Measurements from ENCODE around the gene RILPL2.
A peak's percentile ranks its signal among the peaks of the same experiment; 100 is the strongest.
"Not testable (repeated sequence)": the region's sequence is repeated elsewhere in the genome, so short reads cannot be mapped to it uniquely, and the experiment has no call there.

The RILPL2 gene

DNA sequence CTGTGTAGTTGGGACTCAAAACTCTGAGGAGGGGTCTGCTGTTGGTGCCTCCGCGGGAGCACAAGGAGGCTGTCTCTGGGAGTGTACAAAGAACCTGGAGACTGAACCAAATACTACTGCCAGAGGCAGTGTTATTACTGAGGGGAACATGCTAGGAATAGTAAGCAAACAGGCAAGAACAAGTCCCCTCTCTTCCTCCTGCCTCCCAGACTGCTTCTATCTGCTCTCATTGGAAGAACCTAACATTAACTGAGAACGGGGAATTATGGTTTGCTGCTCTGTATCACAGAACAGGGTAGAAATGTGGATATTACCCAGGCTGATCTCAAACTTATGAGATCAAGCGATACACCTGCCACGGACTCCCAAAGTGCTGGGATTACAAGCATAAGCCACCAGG, 57.1 kb downstream of the RILPL2 start:
- DNase-seq: no peak

- DNase-seq: not testable (repeated sequence)
These were observed 64.1 kb downstream of the RILPL2 start for GRCh38 chr12:123372415-123372814.

GRCh38 chr12:123371667-123372368, 64.7 kb downstream of the RILPL2 start:
- DNase-seq: not testable (repeated sequence)

DNA sequence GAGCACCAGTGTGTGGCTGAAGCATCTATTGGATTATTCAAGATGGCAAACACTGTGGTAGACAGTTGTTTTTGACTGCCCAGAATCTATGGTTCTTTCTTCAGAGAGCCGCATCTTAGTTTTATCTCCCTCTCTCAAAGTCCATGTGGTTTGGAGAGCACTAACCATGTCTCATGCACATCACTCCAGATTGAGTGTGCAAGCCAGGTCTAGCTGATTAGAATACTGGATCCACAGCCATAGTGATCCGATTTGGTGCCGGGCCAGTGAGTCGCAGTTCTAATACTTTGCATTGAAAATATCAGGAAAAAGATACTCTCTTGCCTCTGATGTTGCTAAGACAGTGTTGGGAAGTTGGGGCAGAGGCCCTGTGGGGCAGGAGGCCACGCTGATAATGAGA, 67.3 kb downstream of the RILPL2 start:
- no peak for DNase-seq

DNA sequence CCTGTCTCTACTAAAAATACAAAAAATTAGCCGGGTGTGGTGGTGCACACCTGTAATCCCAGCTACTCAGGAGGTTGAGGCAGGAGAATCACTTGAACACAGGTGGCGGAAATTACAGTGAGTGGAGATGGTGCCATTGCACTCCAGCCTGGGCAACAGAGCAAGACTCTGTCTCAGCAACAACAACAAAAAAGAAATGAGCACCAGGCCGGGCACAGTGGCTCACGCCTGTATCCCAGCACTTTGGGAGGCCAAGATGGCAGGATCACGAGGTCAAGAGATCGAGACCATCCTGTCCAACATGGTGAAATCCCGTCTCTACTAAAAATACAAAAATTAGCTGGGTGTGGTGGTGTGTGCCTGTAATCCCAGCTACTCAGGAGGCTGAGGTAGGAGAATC, 68.1 kb downstream of the RILPL2 start:
- not testable (repeated sequence) for DNase-seq

- DNase-seq: peak in 1 of 2 experiments; percentile 22
These were observed 69.0 kb downstream of the RILPL2 start for GRCh38 chr12:123367511-123367910.

Data from NCI-H524 (cell line).